Activated CD8-positive, alpha-beta memory T cell treated with anti-CD3 and anti-CD28 coated beads for 24 hours (primary cell): ENCODE data around the gene SLC35G6.
"Not testable (repeated sequence)": the region's sequence is repeated elsewhere in the genome, so short reads cannot be mapped to it uniquely, and the experiment has no call there.

ENCODE experiments used
- DNase-seq: peaks from one replicate; pipeline ENCODE4 v3.0.0-alpha.2; 2020

SLC35G6 gene

GRCh38 chr17:7481275-7481674, at the start of gene SLC35G6:
Gene SLC35G6, plus strand, starts transcription at chr17:7481446. Its CDS starts 71 bp downstream, at chr17:7481517.
- DNase-seq: not testable (repeated sequence)

- no peak for DNase-seq
These were observed 49.0 kb upstream of the SLC35G6 start for GRCh38 chr17:7432296-7432695.

DNA sequence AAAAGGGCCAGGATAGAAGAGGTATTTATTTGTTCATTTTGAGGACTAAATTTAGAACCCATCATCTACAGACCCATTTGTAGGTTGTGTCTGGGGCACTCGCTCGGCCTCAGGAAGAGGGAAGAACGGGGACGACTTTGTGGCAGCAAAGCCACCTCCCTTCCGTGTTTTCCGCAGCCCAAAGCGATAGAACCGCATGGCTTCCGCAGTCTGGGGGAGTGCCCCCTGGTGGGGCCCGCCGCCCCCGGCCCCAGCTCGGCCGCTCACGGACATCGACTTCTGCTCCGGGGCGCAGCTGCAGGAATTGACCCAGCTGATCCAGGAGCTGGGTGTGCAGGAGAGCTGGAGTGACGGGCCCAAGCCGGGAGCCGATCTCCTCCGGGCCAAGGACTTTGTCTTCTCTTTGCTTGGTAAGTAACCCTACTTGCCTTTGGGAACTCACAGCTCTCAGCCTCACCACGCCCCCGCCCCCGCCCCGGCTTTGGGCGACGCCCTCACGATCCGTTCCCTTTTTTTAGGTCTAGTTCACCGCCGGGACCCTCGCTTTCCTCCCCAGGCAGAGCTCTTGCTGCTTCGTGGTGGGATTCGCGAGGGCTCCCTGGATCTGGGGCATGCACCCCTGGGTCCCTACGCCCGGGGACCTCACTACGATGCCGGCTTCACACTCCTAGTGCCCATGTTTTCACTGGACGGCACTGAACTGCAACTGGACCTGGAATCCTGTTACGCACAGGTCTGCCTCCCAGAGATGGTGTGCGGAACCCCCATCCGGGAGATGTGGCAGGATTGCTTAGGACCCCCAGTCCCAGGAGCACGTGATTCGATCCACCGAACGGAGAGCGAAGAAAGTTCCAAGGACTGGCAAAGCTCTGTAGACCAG, 45.3 kb upstream of the SLC35G6 start:
- peak; percentile 87 for DNase-seq

DNA sequence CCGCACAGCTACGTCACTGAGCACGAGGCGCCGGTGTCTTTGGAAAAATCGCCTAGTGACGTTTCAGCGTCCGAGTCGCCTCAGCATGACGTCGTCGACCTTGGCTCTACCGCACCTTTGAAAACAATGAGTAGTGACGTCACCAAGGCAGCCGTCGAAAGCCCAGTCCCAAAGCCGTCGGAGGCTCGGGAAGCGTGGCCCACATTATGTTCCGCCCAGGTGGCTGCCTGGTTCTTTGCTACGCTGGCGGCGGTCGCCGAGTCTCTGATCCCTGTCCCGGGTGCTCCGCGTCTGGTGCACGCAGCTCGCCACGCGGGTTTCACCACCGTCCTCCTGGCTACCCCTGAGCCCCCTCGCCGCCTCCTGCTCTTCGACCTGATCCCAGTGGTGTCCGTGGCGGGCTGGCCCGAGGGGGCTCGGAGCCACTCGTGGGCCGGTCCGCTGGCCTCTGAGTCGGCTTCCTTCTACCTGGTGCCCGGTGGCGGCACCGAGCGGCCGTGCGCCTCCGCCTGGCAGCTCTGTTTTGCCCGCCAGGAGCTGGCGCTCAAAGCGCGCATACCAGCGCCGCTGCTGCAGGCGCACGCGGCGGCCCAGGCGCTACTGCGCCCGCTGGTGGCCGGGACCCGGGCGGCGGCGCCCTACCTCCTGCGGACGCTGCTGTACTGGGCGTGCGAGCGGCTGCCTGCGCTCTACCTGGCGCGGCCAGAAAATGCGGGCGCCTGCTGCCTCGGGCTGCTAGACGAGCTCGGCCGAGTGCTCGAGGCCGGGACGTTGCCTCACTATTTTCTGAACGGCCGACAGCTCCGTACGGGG, 44.5 kb upstream of the SLC35G6 start:
- DNase-seq: peak; percentile 90

- DNase-seq: no peak
These were observed 43.8 kb upstream of the SLC35G6 start for GRCh38 chr17:7437369-7437863.

DNA sequence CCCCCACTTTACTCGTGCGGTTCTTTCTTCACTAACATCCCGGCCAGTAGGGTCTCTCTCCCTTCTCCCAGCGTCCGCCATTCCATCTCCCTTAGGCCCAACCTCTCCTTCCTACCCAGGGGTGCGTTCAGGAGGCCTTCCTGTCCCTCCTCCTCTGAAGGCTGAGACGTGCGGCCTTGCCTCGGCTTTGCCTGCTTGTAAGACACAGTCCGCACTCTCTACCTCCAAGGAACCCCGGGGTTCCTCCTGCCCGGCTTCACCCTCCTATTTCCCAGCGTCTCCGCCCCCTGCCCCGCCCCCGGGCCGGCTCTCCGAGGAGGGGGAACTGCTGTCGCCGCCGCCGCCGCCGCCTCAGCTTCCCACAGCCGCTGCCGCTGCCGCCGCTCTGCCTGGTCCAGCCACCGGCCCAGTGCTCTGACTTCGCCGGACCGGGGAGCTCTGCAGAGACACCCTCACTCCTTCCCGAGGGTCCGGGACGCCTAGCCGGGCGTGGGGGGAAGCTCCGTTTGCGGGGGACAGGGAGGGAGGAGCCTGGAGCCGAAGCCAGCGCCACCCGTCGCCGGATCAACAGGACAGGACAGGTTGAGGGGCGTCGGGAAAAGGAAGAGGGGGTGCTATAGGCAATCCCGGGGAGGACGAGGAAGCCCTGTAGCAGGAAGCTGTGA, 43.2 kb upstream of the SLC35G6 start:
- DNase-seq: peak; percentile 79

GRCh38 chr17:7438656-7439460, 42.4 kb upstream of the SLC35G6 start:
- no peak for DNase-seq

DNA sequence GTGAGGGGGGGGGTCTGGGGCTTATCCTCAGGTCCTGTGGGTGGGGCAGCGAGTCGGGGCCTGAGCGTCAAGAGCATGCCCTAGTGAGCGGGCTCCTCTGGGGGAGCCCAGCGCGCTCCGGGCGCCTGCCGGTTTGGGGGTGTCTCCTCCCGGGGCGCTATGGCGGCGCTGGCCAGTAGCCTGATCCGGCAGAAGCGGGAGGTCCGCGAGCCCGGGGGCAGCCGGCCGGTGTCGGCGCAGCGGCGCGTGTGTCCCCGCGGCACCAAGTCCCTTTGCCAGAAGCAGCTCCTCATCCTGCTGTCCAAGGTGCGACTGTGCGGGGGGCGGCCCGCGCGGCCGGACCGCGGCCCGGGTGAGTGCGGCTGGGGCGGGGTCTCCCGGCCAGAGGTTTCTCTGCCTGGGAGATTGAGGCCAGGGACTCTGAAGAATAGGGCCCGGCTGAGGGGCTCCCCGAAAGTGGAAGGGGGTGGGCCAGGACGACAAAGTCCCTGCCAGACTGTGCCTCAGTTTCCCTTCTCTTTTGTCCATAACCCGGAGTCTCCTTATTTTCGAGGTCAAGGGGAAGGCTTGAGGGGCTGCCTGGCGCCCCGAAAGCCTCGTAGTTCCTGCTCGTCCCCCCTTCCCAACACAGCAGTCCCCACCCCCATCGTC, 41.7 kb upstream of the SLC35G6 start, which contains the start of gene FGF11:
TSS of gene FGF11 (plus strand) at position 51 of the 651 bp plus-strand sequence. CDS start at position 160, 109 bp downstream.
- no peak for DNase-seq

- peak; percentile 72 for DNase-seq
These were observed 41.0 kb upstream of the SLC35G6 start for GRCh38 chr17:7440113-7440833.

DNA sequence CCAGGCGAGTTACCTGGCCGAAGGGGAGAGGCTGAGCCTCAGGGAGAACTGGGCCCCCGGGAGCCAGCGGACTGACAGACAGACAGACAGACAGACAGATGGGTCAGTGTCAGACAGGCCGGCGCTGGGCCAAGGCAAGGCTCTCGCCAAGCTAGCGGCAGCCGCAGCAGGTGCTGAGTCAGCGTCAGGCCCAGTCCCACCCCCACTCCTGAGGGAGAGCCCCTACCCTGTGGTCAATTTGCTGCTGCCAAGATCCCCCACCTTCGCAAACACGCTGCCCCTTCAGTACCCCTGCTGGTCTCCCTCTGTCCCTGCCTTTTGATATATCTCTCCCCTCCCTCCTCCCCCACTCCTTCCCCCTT, 40.4 kb upstream of the SLC35G6 start:
- peak; percentile 62 for DNase-seq

DNA sequence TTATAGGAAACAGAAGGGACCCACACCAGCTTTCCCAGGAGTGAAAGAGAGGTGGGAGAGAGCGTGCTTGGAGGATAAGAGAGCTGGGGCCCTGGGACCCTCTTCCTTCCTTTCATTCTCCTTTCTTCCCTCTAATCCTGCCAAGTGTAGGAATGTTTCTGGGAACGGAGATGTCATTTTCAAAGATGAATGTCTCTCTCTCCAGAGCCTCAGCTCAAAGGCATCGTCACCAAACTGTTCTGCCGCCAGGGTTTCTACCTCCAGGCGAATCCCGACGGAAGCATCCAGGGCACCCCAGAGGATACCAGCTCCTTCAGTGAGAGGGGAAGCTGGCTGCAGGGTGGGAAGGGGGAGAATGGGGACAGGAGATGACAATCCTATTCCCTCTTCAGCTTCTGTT, 40.0 kb upstream of the SLC35G6 start:
- no peak for DNase-seq

GRCh38 chr17:7442142-7442541, 39.1 kb upstream of the SLC35G6 start:
- DNase-seq: no peak

GRCh38 chr17:7443499-7444485, 37.5 kb upstream of the SLC35G6 start:
- DNase-seq: no peak

DNA sequence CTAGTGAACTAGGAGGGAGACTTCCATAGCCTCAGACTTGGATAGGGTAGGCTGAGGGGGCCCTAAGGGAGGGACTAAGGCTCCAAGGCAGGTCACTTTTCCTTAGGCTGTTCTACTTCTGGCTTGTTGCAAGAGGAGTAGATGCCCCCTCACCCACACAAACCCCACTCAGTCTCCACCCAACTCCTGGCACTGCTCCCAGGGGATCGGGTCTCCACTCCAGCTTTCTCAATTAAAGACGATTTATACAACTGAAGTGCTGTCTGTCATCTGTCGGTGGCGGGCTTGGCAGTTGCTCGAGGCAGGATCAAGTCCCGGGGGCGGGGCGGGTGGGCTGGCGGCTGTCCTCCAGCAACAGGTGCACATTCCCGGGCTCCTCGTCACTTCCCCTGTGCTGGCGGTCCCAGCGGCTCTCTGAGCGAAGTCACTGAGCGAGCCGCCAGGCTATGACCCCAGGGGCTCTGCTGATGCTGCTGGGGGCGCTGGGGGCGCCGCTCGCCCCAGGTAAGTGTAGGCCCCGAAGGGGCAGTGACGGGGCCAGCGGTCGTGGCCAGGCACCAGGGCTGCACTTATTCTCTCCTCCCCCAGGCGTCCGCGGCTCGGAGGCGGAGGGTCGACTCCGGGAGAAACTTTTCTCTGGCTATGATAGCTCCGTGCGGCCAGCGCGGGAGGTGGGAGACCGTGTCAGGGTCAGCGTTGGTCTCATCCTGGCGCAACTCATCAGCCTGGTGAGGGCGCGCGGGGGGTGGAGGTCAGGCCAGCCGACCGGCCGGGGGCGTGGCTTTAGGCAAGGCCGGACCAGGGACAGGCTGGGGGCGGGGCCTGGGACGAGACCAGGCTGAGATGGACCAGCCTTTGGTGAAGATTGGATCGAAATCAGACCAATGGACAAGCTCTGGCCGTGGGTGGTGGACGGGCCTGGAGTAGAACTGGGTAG, 36.3 kb upstream of the SLC35G6 start, which contains the start of gene CHRNB1:
TSS of gene CHRNB1 (plus strand) at position 380 of the 937 bp plus-strand sequence. CDS start at position 447, 67 bp downstream.
- DNase-seq: peak; percentile 60

DNA sequence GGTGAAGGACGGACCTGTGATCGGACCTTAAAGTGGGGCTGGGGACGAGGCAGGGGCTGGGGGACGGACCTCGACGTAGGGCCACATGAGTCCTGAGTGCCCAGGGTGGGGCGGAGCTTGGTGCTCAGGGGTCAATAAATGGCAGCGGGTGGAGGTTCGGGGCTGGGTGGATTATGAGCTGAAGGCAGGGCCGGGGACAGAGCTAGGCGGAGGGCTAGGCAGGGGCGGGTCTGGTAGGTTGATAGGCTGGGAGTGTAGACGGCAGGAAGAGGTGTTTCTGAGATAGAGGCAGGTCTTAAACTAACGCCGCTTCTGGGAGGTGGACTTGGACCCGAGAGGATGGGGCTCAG, 35.7 kb upstream of the SLC35G6 start:
- DNase-seq: peak; percentile 68

DNA sequence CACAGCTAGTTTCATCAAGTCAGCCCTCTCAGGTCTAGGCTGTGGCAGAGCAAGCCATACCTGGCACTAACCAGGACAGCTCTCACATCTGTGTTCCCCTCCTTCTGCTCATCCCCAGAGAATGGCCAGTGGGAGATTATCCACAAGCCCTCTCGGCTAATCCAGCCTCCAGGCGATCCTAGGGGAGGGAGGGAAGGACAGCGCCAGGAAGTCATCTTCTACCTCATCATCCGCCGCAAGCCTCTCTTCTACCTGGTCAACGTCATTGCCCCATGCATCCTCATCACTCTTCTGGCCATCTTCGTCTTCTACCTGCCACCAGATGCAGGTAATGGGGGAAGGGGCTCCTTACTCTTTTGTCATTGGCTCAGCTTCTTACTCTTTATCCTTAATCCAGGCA, 32.8 kb upstream of the SLC35G6 start:
- DNase-seq: no peak

- no peak for DNase-seq
These were observed 21.2 kb upstream of the SLC35G6 start for GRCh38 chr17:7459961-7460545.
